Endothelial cell (in vitro differentiated cells): Measurements from ENCODE around the gene ZNF26. TPM values are rescaled to one million over a fixed set of nuclear protein-coding genes. Genes with fewer than 3 reads are reported as not detected.

Source experiments
- DNase-seq: peaks from one replicate; pipeline ENCODE4 v3.0.0; 2021; ENCODE audit warnings: low spot score
- H3K27ac Mint-ChIP-seq: one replicate; pipeline ENCODE4 v1.8.0; 2021; ENCODE audit warnings: mixed read lengths, inconsistent platforms; ENCODE audit not compliant: unreplicated experiment
- H3K27me3 Mint-ChIP-seq: one replicate; pipeline ENCODE4 v1.8.0; 2021; ENCODE audit warnings: mild to moderate bottlenecking, moderate library complexity, mixed read lengths, inconsistent platforms; ENCODE audit not compliant: unreplicated experiment
- H3K36me3 Mint-ChIP-seq: one replicate; pipeline ENCODE4 v1.8.0; 2021; ENCODE audit warnings: mild to moderate bottlenecking, low read depth, mixed read lengths, inconsistent platforms; ENCODE audit not compliant: unreplicated experiment
- H3K4me1 Mint-ChIP-seq: one replicate; pipeline ENCODE4 v1.8.0; 2021; ENCODE audit warnings: mild to moderate bottlenecking, mixed read lengths, inconsistent platforms; ENCODE audit not compliant: unreplicated experiment
- H3K4me3 Mint-ChIP-seq: one replicate; pipeline ENCODE4 v1.8.0; 2021; ENCODE audit warnings: mild to moderate bottlenecking, mixed read lengths, inconsistent platforms; ENCODE audit not compliant: unreplicated experiment
- H3K9me3 Mint-ChIP-seq: one replicate; pipeline ENCODE4 v1.8.0; 2021; ENCODE audit warnings: mixed read lengths, inconsistent platforms; ENCODE audit not compliant: unreplicated experiment
- CTCF ChIP-seq: fragments of 200-600 bp; sonication (generic); IDR thresholded peaks from one replicate; pipeline ENCODE4 v1.5.0; 2021; ENCODE audit warnings: antibody characterized with exemption; ENCODE audit not compliant: unreplicated experiment
- total RNA-seq: library from RNA; stranded (reverse); fragmentation: NEBNext Ultra II Directional; extraction: Animal tissue kit (Norgen Biotek cat#: 25700); gene quantifications from one replicate; pipeline ENCODE4 v1.2.1, GENCODE V29; 2021; ENCODE audit not compliant: unreplicated experiment

ZNF26 gene
- total RNA-seq, 1 donor from 2014 or later = 13.5 TPM

- TF ChIP-seq CTCF = no peak
- Mint-ChIP-seq H3K4me1 (peaks cover 18% of the 10 kb centered on the region), H3K9me3 (peaks cover 43% of the 10 kb centered on the region)
These were observed 33.6 kb upstream of the ZNF26 start for GRCh38 chr12:132952371-132953162.

GRCh38 chr12:132953163-132953425 is 33.1 kb upstream of the ZNF26 start:
- H3K4me3 Mint-ChIP-seq = peak overlapping the region; percentile 72
- peaks cover 40% of the 10 kb centered on the region for H3K27me3 Mint-ChIP-seq
- TF ChIP-seq CTCF = no peak
- H3K9me3 Mint-ChIP-seq = peaks cover 43% of the 10 kb centered on the region
- no peak for DNase-seq
- no peak overlapping the region for H3K27ac Mint-ChIP-seq
- H3K36me3 Mint-ChIP-seq = peaks cover 53% of the 10 kb centered on the region
- H3K4me1 Mint-ChIP-seq = peaks cover 18% of the 10 kb centered on the region

More at GRCh38 chr12:132952371-132953162, 33.6 kb upstream of the ZNF26 start:
- peak overlapping the region; percentile 5 for H3K27ac Mint-ChIP-seq
- peaks cover 42% of the 10 kb centered on the region for H3K27me3 Mint-ChIP-seq
- H3K4me3 Mint-ChIP-seq = peak overlapping the region; percentile 72
- peaks cover 58% of the 10 kb centered on the region for H3K36me3 Mint-ChIP-seq
- DNase-seq = no peak

GRCh38 chr12:132953771-132954170 is 32.4 kb upstream of the ZNF26 start:
- peak overlapping the region; percentile 81 for H3K4me3 Mint-ChIP-seq
- TF ChIP-seq CTCF = no peak
- DNase-seq = no peak
- peaks cover 18% of the 10 kb centered on the region for H3K4me1 Mint-ChIP-seq
- H3K9me3 Mint-ChIP-seq = peaks cover 39% of the 10 kb centered on the region
- H3K27me3 Mint-ChIP-seq = peaks cover 34% of the 10 kb centered on the region
- peaks cover 46% of the 10 kb centered on the region for H3K36me3 Mint-ChIP-seq
- H3K27ac Mint-ChIP-seq = peak overlapping the region; percentile 58

- Mint-ChIP-seq H3K9me3 (peaks cover 34% of the 10 kb centered on the region), H3K27ac (peak overlapping the region; percentile 79), H3K27me3 (peaks cover 34% of the 10 kb centered on the region)
These were observed 31.6 kb upstream of the ZNF26 start for GRCh38 chr12:132954471-132955048.

More at GRCh38 chr12:132954471-132955048, 31.6 kb upstream of the ZNF26 start:
- Mint-ChIP-seq H3K36me3 (peaks cover 38% of the 10 kb centered on the region), H3K4me3 (peak overlapping the region; percentile 93), H3K4me1 (peaks cover 18% of the 10 kb centered on the region)
- no peak for DNase-seq
- TF ChIP-seq CTCF = no peak
